BE2C (cell line): Measurements from ENCODE around the gene YTHDF1.

Experiments
- DNase-seq: peaks from one replicate; pipeline ENCODE4 v3.0.0-alpha.2; 2020
- H3K27me3 ChIP-seq: fragments of 250-450 bp; sonication (Bioruptor Pico); 2 replicates; pipeline ENCODE4 v1.5.1; 2020; ENCODE audit warnings: mild to moderate bottlenecking
- H3K36me3 ChIP-seq: fragments of 250-450 bp; sonication (Bioruptor Pico); 2 replicates; pipeline ENCODE4 v1.5.1; 2020; ENCODE audit warnings: mild to moderate bottlenecking
- H3K4me1 ChIP-seq: fragments of 250-450 bp; sonication (Bioruptor Pico); 2 replicates; pipeline ENCODE4 v1.5.1; 2020
- H3K4me3 ChIP-seq: 2 replicates; pipeline ENCODE4 v1.5.1; 2011; ENCODE audit warnings: low read depth, low read length
- H3K9me3 ChIP-seq: fragments of 250-450 bp; sonication (Bioruptor Pico); 2 replicates; pipeline ENCODE4 v1.5.1; 2020
- CTCF ChIP-seq: IDR thresholded peaks from 2 replicates; pipeline ENCODE4 v1.5.1; 2012; ENCODE audit warnings: mild to moderate bottlenecking, low read depth, low read length

Gene YTHDF1

DNA sequence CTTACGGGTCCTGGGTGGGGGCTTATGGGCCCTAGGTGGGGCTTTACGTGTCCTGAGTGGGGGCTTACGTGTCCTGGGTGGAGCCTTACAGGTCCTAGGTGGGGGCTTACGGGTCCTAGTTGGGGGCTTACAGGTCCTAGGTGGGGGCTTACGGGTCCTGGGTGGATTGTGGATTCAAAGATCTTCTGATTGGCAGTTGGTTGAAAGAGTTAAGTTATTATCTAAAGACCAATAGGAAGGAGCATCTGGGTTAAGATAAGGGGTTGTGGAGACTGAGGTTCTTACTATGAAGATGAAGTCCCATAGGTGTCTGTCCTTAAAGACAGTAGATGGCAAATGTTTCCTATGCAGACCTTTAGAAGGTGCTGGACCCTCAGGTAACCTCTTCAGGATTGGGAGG is 11.3 kb upstream of the YTHDF1 start:
- Histone ChIP-seq H3K4me3 (no peak overlapping the region), H3K9me3 (no peaks in the 10 kb centered on the region), H3K36me3 (no peaks in the 10 kb centered on the region), H3K4me1 (peaks cover 13% of the 10 kb centered on the region), H3K27me3 (no peaks in the 10 kb centered on the region)
- TF ChIP-seq CTCF: no peak
- no peak for DNase-seq

DNA sequence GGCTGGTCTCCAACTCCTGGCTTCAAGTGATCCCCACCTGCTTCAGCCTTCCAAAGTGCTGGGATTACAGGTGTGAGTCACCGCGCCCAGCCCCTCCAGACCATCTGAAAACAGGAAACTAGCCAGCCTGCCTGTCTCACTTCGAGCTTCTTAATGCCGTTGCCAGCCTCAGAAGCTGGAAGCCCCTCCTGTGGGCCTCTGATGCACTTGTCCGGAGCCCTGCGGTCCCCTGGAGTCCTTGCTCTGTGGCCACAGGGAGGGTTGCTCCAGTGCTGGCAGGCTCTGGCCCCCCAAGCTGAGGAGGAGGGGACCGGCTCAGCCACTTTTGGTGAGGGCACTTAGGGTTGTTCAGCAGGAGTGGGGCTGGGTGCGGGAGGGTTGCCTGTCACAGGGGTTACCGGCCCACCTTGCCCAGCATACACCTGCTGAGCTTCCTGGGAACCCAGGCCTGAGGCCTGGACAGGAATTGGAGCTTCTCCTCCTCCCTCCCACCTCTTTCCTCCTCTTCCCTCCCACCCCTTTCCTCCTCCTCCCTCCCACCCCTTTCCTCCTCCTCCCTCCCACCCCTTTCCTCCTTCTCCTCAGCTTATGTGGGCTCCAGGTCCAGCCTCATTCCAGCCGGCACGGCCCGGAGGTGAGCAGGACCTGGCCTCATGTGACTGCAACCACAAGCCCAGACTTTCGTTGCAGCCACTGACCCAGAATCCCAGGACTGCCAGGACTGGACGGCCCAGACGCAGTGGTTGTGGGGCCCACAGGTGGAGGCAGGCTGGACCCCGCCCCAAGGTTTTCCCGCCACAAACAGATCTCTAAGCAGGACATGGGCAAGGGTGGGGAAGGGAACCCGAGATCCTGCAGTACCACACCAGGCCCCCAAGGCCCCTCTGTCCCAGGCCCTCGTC is 10.4 kb upstream of the YTHDF1 start:
- Histone ChIP-seq H3K36me3 (no peaks in the 10 kb centered on the region), H3K4me1 (peaks cover 13% of the 10 kb centered on the region), H3K9me3 (no peaks in the 10 kb centered on the region), H3K27me3 (no peaks in the 10 kb centered on the region), H3K4me3 (no peak overlapping the region)
- no peak for TF ChIP-seq CTCF
- no peak for DNase-seq

DNA sequence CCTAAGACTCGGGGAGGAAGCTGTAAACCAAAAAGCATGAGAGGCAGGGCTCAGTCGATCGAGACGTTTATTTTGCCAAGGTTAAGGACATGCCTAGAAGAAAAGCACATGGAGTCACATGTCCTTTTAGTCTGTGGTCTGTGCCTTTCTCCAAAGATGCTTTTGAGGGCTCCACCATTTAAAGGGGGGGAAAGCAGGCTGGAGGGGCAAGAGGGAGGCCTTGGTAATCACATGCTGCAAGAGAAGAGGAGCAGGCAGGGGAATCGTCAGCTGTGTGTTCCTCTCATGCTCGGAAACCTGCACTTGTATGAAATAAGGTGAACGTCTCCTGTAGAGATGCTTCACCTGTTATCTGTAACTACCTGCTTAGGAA is 9.1 kb upstream of the YTHDF1 start:
- no peak for DNase-seq
- H3K27me3 ChIP-seq: no peaks in the 10 kb centered on the region
- peaks cover 13% of the 10 kb centered on the region for H3K4me1 ChIP-seq
- H3K4me3 ChIP-seq: no peak overlapping the region
- TF ChIP-seq CTCF: no peak
- no peaks in the 10 kb centered on the region for H3K36me3 ChIP-seq
- no peaks in the 10 kb centered on the region for H3K9me3 ChIP-seq

DNA sequence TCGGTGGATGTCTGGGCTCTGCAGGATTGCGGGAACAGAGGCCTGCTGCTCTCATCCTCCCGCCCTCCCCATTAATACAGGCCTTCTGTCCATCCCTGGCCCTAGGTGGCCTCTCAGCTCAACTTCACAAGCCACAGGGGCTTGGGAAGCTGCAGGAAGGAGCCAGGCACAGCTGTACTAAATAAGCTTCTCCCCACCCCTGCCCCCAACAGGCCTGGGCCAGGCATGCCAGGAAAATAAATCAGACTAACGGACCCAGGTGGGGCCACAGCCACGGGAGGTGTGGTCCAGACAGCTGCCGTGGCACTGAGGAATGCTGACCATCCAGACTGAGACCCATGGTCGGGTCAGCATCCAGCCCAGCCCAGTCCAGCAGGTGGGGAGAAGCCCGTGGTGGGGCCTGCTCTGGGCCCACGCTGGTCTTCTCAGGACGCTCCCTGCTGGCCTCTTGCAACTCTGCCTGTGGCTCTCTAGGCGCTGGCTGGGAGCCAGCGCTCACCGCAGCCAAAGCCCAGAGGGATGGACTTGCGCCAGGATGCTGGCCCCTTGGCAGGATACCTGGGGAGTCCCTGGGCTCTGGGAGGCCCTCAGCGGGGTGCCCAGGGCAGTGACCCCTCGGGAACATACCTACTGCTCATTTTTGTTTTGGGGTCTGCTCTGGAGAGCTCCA is 8.6 kb upstream of the YTHDF1 start:
- TF ChIP-seq CTCF: peak; percentile 43
- no peaks in the 10 kb centered on the region for H3K9me3 ChIP-seq
- no peaks in the 10 kb centered on the region for H3K36me3 ChIP-seq
- DNase-seq: peak; percentile 76
- H3K27me3 ChIP-seq: no peaks in the 10 kb centered on the region
- peaks cover 13% of the 10 kb centered on the region for H3K4me1 ChIP-seq
- no peak overlapping the region for H3K4me3 ChIP-seq

GRCh38 chr20:63223826-63224207 is 7.9 kb upstream of the YTHDF1 start:
- TF ChIP-seq CTCF: no peak
- no peaks in the 10 kb centered on the region for H3K27me3 ChIP-seq

DNA sequence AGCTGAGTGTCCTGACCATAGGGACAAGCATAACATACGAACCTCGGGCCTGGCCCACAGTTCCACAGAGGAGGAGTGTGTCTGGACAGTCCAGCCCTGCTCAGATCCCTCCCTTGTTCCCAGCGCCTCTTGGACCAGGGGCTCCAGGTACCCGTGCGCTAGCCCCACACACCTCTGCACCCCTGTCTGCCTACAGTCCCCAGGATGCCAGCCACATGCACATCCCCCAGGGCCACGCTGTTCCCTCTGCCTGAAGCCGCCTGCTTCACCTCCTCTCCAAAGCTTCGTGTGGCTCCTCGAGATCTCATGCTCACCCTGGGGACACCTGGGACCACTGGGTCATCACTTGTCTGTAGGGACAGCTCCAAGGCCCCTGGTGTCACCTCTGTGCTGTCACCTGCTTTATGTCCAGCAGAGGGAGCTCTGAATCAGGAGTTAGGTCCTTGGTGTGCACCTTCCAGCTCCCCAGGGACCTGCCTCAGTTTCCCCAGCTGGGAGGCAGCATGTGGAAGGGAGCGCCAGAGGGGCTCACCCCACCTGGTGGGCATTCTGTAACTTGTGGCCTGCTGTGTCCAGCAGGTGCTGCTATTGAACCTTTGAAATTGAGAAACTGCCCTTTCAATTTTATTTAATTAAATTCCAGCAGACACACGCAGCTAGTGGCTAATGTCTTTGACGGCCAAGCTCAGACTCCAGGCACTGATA is 7.3 kb upstream of the YTHDF1 start:
- Histone ChIP-seq H3K4me3 (no peak overlapping the region), H3K36me3 (no peaks in the 10 kb centered on the region), H3K4me1 (peaks cover 13% of the 10 kb centered on the region), H3K27me3 (no peaks in the 10 kb centered on the region), H3K9me3 (no peaks in the 10 kb centered on the region)
- TF ChIP-seq CTCF: peak; percentile 85
- peak; percentile 66 for DNase-seq

More at GRCh38 chr20:63223826-63224207, 7.9 kb upstream of the YTHDF1 start:
- H3K4me3 ChIP-seq: no peak overlapping the region
- no peaks in the 10 kb centered on the region for H3K36me3 ChIP-seq
- no peak for DNase-seq
- no peaks in the 10 kb centered on the region for H3K9me3 ChIP-seq
- peaks cover 13% of the 10 kb centered on the region for H3K4me1 ChIP-seq
